ENCODE data around the gene ICE1. TPM values are rescaled to one million over a fixed set of nuclear protein-coding genes. Genes with fewer than 3 reads are reported as not detected.
A peak's percentile ranks its signal among the peaks of the same experiment; 100 is the strongest.

ICE1 gene
- total and polyA plus RNA-seq, 2 of the 4 experiments (the other 2 are of a cell fraction) = 9.0 to 18.5 TPM

GRCh38 chr5:5419291-5420210 lies 2.9 kb upstream of the ICE1 start:
- H2BK5ac ChIP-seq (ENCODE audit: low read depth, low read length, poor library complexity, severe bottlenecking) = no peak overlapping the region
- 0 out of 4 replicates have a peak overlapping the region, but pooled peaks of 1 of the 2 experiments have one; percentile 8 for H4K8ac ChIP-seq (ENCODE audit: low read depth in 2 of 2, low read length in 2 of 2)
- H3K56ac ChIP-seq (ENCODE audit: extremely low read depth, insufficient read depth, low read length) = no peak overlapping the region
- no peak overlapping the region for H3K4me3 ChIP-seq (ENCODE audit: insufficient read depth, low read depth, low read length)
- ChIA-PET POLR2A (ENCODE audit: unreplicated experiment) (no interaction called here), CTCF (interaction anchor here (0.6 to 1.5 kb wide), 10 partner anchors 11 to 540 kb away, joined by 3 to 12 read pairs (median 3); partner anchors contain the start of gene ADAMTS16)
- H3K9me1 ChIP-seq (ENCODE audit: insufficient read depth, low read length) = peaks cover 3% of the 10 kb centered on the region
- no peak overlapping the region for H4K5ac ChIP-seq (ENCODE audit: low read depth, low read length)
- H3K9me3 ChIP-seq (ENCODE audit: control insufficient read depth, insufficient read depth, low read length) = no peaks in the 10 kb centered on the region
- H3K27ac ChIP-seq (ENCODE audit: insufficient read depth, low read length) = no peak overlapping the region
- H3K4ac ChIP-seq (ENCODE audit: low read depth, low read length) = no peak overlapping the region
- H3K36me3 ChIP-seq (ENCODE audit: control insufficient read depth, insufficient read depth, low read length) = no peaks in the 10 kb centered on the region
- ATAC-seq (ENCODE audit: low read depth) = peak; percentile 28
- H2AK9ac ChIP-seq (replicated peaks; ENCODE audit: low read depth, low read length, poor library complexity) = no peak overlapping the region
- H3K14ac ChIP-seq (replicated peaks; ENCODE audit: low read depth, low read length) = no peak overlapping the region
- peak; percentile 92 for DNase-seq
- H3K4me1 ChIP-seq (ENCODE audit: control insufficient read depth, insufficient read depth, low read length) = peaks cover 5% of the 10 kb centered on the region
- in situ Hi-C loops (cut with MboI; ENCODE audit: low sequenced_read_pairs) (loop anchor here (5.0 to 10.0 kb wide), 2 partner anchors 277 to 545 kb away; partner anchors contain the start of gene ADAMTS16), intact Hi-C loops (cut with micrococcal nuclease) (loop anchor here (1.0 kb wide), 3 partner anchors 278 to 551 kb away; no protein-coding TSS in a partner anchor), dilution Hi-C loops (cut with HindIII; ENCODE audit: low sequenced_read_pairs, unreplicated experiment) (no loop called here)
- H3K79me1 ChIP-seq (ENCODE audit: low read depth in 1 of 2, low read length in 2 of 2) = peaks cover 4 to 18% of the 10 kb centered on the region in 2 experiments; a peak in 3 of 4 replicates
- H3K23ac ChIP-seq (ENCODE audit: low read depth, low read length) = no peak overlapping the region
- H3K18ac ChIP-seq (ENCODE audit: low read depth, low read length) = no peak overlapping the region
- no TSS peak for BruUV-seq (replicated peaks)
- H2BK20ac ChIP-seq (ENCODE audit: low read depth, low read length) = no peak overlapping the region
- peaks cover 13% of the 10 kb centered on the region; the same call in 1 of the 2 replicates for H4K20me1 ChIP-seq (ENCODE audit: insufficient read depth, low read length)
- peak overlapping the region; percentile 44 for H3K9ac ChIP-seq (ENCODE audit: low read depth, low read length)
- no peak overlapping the region for H2BK15ac ChIP-seq (ENCODE audit: low read depth, low read length)
- H3K27me3 ChIP-seq (ENCODE audit: control insufficient read depth, insufficient read depth, low read length) = no peaks in the 10 kb centered on the region
- WGBS, 2 experiments (ENCODE audit: extremely low coverage in 2 of 2, insufficient read length in 1 of 2) = no CpG with 5 or more reads among the region's 11 CpGs
- peak overlapping the region; percentile 64 for H3K4me2 ChIP-seq (ENCODE audit: low read depth, low read length)
- H2AK5ac ChIP-seq (ENCODE audit: low read depth, low read length) = no peak overlapping the region
- H2AFZ ChIP-seq (replicated peaks; ENCODE audit: low read length, poor library complexity) = peak overlapping the region; percentile 79
- H2BK120ac ChIP-seq (ENCODE audit: low read depth, low read length) = no peak overlapping the region
- H4K91ac ChIP-seq (ENCODE audit: insufficient read depth, low read depth, low read length) = no peak overlapping the region
- no peak for TF ChIP-seq FOS (IDR thresholded peaks at IDR 0.05; ENCODE audit: low read depth, low read length)
- TF ChIP-seq, protein P1, sequence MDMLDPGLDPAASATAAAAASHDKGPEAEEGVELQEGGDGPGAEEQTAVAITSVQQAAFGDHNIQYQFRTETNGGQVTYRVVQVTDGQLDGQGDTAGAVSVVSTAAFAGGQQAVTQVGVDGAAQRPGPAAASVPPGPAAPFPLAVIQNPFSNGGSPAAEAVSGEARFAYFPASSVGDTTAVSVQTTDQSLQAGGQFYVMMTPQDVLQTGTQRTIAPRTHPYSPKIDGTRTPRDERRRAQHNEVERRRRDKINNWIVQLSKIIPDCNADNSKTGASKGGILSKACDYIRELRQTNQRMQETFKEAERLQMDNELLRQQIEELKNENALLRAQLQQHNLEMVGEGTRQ (IDR thresholded peaks at IDR 0.05; ENCODE audit: low read depth, low read length) = no peak
- TF ChIP-seq RCOR1 (IDR thresholded peaks at IDR 0.05; ENCODE audit: insufficient replicate concordance, low read length) = no peak
- TF ChIP-seq, protein P2, sequence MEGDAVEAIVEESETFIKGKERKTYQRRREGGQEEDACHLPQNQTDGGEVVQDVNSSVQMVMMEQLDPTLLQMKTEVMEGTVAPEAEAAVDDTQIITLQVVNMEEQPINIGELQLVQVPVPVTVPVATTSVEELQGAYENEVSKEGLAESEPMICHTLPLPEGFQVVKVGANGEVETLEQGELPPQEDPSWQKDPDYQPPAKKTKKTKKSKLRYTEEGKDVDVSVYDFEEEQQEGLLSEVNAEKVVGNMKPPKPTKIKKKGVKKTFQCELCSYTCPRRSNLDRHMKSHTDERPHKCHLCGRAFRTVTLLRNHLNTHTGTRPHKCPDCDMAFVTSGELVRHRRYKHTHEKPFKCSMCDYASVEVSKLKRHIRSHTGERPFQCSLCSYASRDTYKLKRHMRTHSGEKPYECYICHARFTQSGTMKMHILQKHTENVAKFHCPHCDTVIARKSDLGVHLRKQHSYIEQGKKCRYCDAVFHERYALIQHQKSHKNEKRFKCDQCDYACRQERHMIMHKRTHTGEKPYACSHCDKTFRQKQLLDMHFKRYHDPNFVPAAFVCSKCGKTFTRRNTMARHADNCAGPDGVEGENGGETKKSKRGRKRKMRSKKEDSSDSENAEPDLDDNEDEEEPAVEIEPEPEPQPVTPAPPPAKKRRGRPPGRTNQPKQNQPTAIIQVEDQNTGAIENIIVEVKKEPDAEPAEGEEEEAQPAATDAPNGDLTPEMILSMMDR (conservative IDR thresholded peaks at IDR 0.05; ENCODE audit: low read depth, low read length) = peak; percentile 93
- peak; percentile 84 for TF ChIP-seq SMC3 (IDR thresholded peaks at IDR 0.05; ENCODE audit: low read depth, low read length)
- TF ChIP-seq RAD21 (IDR thresholded peaks at IDR 0.05; ENCODE audit: low read length) = peak; percentile 92
- no peak for TF ChIP-seq NFE2L2 (IDR thresholded peaks at IDR 0.05; ENCODE audit: low read depth, low read length)
- no peak for TF ChIP-seq BHLHE40 (IDR thresholded peaks at IDR 0.05; ENCODE audit: low read depth, low read length)
- no peak for TF ChIP-seq POLR2A (IDR thresholded peaks at IDR 0.05; ENCODE audit: low read depth, low read length)
- no peak for TF ChIP-seq RFX5 (IDR thresholded peaks at IDR 0.05; ENCODE audit: low read depth, low read length)
- TF ChIP-seq CHD1 (IDR thresholded peaks at IDR 0.05; ENCODE audit: low read depth, low read length) = no peak
- peak; percentile 15; the same call in 1 of the 2 replicates for TF ChIP-seq MAFK (IDR thresholded peaks at IDR 0.05; ENCODE audit: low read depth, low read length)
- TF ChIP-seq CEBPB (IDR thresholded peaks at IDR 0.05; ENCODE audit: low read depth, low read length) = peak; percentile 13; the same call in 1 of the 2 replicates
- no peak for TF ChIP-seq MXI1 (IDR thresholded peaks at IDR 0.05; ENCODE audit: borderline replicate concordance, low read depth, low read length)
